NCI-H2029 treated with DMSO at 0.1 percent for 48 hours (cell line): Measurements from ENCODE around the gene PRPS2.

Experiments used
- DNase-seq: peaks from one replicate; lab custom pipeline; 2025; lab: John Stamatoyannopoulos, UW

Gene PRPS2

GRCh38 chrX:12817528-12817927 is 26.3 kb downstream of the PRPS2 start:
- no peak for DNase-seq

GRCh38 chrX:12819222-12819621 is 28.0 kb downstream of the PRPS2 start:
- no peak for DNase-seq

GRCh38 chrX:12820737-12821136 is 29.5 kb downstream of the PRPS2 start:
- no peak for DNase-seq

- no peak for DNase-seq
Measured at GRCh38 chrX:12824944-12825343, 33.7 kb downstream of the PRPS2 start.

DNA sequence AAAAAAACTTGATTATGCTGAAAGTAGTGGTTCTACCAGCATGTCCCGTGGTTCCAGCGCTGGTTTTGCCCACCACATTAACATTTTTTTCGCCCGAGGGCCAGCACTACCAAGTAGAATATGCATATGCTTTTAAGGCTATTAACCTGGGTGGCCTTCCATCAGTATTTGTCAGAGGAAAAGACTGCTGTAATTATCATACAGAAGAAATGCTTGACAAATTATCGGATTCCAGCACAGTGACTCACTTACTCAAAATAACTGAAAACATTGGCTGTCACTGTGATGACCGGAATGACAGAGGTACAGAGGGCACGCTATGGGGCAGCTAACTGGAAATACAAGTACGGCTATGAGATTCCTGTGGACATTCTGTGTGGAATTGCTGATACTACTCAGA is 34.6 kb downstream of the PRPS2 start:
- no peak for DNase-seq

- no peak for DNase-seq
Measured at GRCh38 chrX:12843061-12843667, 52.0 kb downstream of the PRPS2 start.

DNA sequence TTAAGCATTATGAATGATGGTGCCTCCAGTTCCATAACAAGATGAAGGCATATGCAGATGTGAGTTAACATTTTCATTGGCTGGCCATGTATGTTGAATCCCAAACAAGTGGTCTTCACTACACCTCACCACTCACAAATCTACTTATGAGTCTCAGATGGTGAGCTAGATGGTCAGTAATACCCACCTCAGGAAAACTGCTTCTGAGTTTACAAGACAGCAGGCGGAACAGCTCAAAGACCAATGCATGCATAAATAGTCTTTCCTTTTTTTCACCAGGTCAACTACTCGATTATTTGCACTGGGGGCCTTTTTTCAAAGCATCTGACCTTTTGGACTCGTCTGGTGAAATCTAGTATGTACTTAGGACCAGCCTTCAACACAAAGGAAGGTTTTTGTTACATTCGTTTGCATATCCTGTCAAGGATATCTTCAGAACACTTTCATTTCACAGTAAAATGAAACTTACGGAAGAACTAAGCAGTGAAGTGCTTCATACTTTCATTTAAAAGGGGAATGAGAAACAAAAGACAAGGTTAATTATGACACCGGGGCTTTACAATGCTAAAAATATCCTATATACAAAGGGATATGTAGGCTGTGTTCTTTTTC is 52.6 kb downstream of the PRPS2 start:
- DNase-seq = no peak

DNA sequence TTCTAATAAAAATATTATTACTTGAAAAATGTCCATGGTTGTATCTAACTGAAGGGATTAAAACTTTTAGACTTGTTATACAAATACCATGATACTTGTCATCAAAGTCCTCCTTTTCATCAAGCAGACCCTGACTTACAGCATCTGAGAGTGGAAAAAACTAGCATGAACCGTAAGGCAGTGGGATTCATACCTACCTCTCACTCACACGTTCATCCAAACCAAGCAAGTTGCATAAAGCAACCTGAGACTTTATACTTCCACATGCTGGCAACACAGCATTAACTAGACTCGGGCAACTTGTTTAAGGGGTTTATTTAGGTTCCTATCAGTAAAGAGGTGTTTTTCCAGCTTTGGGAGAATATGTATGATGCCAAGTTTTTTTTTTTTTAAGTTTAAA is 53.1 kb downstream of the PRPS2 start:
- DNase-seq = no peak

GRCh38 chrX:12865359-12865758 is 74.1 kb downstream of the PRPS2 start:
- no peak for DNase-seq

- no peak for DNase-seq
Measured at GRCh38 chrX:12866451-12867377, 75.5 kb downstream of the PRPS2 start, which contains the start of gene TLR7. Gene TLR7, plus strand, starts transcription at chrX:12867072. Its CDS starts 507 bp downstream, at chrX:12867579.

GRCh38 chrX:12867685-12868084 is 76.5 kb downstream of the PRPS2 start:
- no peak for DNase-seq

DNA sequence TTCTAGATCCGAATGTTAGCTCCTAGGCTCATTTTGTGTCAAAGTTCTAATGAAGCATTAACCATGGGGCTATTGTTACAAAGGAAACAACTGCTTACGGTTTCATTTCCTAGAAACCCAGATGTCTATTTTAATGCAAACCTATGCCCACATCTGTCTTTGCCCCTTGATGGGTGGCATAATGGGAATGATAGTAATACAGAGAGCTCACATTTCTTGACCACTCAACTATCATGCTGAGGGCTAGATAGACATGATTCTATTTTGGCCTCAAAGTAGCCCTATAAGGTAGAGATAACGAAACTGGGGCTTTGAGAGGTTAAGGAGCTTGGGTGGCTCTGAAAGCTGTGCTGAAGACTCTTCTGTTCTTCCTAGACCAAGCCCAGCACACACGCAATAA is 77.5 kb downstream of the PRPS2 start:
- no peak for DNase-seq

- DNase-seq = no peak
Measured at GRCh38 chrX:12871257-12871656, 80.0 kb downstream of the PRPS2 start.

- DNase-seq = no peak
Measured at GRCh38 chrX:12872741-12873140, 81.5 kb downstream of the PRPS2 start.
